NCI-H460 (cell line): ENCODE measurements around the gene SIRPG. TPM values are rescaled to one million over a fixed set of nuclear protein-coding genes. Genes with fewer than 3 reads are reported as not detected.
"Not testable (repeated sequence)": the region's sequence is repeated elsewhere in the genome, so short reads cannot be mapped to it uniquely, and the experiment has no call there.

Experiments used
- DNase-seq: peaks from one replicate; pipeline ENCODE4 v3.0.0-alpha.2; 2016; ENCODE audit warnings: low read depth; ENCODE audit errors: extremely low read depth
- total RNA-seq: library from RNA; depleted of rRNA; stranded (reverse); fragments of >200 nt; shearing (Covaris generic); gene quantifications from 2 replicates; pipeline ENCODE4 v1.2.3, GENCODE V29; 2014

The SIRPG gene
- total RNA-seq, 1 experiment from 2014 or later: not detected

DNA sequence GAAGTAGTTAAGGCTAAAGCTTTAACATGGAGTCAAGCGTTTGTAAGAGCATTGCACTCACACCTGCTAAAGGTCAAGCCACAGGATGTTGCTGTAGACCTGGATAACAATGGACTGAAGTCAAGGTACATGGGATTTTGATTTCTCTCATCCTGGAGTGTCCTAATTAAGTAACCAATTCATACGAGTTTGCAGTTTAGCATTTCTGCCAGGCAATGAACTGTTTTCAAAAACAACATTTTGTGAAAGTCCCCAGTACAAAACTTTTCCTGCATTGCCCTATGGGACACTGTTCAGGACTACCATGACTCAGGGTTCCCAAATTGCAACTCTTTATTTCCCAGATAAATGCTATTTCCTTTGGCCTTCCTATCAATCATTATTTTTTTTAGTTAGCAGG lies 20.4 kb downstream of the SIRPG start:
- DNase-seq: no peak

DNA sequence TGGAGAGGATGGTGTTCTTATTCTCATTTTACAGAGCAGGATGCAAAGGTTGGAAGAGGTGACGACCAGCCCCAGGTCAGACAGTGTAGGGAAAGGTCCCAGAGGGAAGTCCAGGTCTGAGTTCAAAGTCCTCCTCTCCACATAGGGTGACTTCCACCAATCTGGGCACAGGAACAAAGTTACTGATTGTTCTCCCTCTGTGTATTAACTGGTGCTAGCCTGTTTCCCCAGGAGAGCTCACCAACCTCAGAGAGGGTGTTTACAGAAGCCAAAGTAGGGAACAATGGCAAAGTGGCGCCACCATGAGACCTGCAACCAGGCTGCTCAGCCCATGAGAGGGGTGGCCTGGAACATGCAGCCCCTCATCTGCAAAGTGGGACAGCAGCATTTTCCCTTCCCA lies 21.0 kb downstream of the SIRPG start:
- DNase-seq: no peak

DNA sequence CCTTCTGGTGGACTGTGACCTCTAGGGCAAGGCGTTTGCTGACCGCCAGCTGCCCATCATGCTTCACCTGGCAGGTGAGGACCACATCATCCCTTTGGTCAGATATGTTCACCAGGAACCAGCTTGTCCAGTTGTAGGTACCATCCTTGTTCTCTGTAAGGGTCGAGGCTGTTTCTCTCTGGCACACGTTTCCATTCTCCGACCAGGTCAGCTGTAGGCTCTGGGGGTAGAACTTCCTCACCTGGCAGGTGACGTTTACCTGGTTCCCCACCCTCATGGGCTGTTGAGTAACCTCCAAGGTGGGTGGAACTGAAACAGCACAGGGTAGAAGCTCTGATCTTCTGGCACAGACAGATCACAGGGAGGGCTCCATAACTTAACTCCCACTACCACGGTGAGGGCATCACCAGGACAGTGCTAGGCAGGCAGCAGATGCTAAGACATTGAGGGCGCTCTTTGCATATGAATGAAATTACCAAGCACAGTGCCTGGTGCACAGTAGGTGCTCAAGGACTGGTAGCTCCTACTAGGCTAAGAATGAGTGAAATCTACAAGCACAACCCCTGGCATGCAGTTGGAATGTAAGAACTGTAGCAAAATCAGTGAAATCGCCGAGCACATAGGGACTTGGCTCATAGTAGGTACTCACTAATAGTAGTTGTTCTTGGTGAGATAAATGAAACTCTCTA lies 22.1 kb downstream of the SIRPG start:
- no peak for DNase-seq

DNA sequence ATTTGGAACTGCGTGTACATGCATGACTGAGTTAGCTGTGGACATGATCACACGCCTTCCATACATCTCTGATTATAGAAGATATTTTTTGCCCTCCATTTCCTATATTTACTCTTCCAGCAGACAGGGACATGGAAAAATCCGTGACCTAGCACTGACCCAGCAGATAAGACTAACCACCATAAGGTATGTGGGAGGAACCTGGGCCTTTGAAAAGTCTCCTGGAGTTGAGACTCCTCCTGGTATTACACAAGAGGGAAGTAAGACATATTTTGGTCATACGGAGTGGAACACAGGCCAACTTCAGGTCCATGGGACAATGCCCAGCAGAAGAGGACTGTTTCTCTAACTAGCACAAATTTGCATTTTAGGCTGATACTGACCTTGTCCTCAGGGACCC lies 24.0 kb downstream of the SIRPG start:
- no peak for DNase-seq

DNA sequence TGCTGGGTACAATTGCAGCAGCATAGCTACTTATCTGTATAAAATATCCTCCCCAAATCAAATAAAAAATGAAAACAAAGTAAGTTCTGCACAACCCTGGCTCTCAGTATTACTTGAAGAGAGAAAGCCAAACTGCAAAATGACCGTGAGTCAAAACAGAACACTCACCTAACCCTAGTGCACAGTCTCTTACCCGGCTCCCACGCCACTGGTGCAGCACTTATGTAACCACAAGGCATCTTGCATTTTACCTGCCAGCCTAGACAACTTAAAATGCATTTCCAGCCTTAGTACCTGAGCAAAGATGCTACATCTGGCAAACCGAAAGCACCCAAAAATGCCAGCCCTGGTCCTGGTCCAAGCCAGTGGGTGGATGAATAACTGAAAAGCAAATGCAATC lies 25.4 kb downstream of the SIRPG start:
- no peak for DNase-seq

DNA sequence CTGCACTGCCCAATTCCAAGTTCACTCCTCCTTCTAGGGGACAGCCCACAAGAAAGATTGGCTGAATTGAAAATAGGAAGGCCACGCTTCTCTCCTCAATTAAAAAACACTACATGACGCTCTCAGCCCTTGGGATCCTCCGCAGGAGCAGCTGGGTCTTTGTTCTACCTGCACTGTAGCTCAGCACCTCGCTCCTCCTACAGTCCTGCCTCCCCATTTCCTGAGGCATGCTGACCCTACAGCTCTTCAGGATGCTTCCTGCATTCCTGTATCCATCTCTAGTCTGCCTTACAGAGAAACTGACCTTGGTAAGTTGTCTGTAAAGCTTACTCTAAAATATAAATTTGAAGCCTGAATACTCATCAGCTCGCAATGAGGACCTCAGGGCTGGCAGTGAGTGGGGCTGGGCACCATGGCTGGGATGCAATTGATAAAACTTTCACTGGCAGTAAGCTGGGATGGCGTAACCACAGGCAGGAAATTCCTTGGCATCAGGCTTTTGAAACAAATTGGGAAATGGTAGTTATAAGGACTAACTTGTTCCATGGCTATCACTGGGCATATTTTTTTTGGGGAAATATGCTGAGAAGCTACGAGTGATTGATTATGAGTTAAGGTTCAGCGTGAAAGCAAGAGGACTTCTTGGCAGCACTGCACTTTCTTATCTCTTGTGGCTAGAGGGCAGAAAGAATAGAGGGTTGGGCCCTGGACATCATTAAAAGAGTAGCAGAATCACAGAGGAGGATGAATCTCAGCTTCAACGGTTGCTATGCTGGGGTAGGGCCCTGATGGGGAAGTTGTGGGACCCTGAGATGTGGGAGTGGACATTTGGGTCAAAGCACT lies 26.0 kb downstream of the SIRPG start:
- DNase-seq: no peak

DNA sequence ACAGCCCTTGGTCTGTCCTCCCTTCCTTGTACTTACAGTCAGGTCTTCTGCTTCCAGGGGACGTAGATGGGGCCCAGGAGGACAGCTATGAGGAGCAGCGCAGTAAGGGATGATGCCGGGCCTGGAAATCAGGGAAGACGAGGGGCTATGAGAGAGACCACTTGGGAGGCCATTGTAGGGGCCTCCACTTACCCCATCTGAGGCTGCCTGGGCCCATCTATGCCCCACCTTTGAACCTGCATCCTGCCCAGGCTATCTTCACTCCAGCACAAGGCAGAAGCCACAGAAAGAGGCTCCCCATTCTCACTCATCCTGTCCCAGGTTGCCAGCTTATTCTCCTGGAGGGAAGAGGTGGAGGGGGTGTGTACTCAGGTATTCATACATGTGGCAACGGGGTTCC lies 27.4 kb downstream of the SIRPG start:
- DNase-seq: no peak

DNA sequence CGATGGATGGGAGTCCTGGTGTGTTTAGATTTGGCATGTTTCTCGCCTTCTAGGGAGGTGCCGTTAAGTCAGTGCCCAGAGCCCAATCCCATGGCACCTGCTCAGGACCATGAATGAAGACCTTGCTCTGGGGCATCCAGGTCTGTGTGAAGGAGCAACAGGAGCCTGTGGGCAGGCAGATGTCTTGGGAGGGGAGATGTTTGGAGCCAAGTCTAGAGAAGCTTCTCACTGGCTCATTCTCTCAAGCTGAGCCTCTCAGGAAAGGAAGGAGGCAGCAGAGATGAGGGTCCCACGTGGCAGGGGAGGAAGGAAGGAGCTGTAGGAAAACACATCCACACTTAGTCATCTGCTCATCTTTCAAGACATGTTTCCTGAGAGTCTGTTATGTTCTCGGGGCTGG lies 28.3 kb downstream of the SIRPG start:
- DNase-seq: no peak

DNA sequence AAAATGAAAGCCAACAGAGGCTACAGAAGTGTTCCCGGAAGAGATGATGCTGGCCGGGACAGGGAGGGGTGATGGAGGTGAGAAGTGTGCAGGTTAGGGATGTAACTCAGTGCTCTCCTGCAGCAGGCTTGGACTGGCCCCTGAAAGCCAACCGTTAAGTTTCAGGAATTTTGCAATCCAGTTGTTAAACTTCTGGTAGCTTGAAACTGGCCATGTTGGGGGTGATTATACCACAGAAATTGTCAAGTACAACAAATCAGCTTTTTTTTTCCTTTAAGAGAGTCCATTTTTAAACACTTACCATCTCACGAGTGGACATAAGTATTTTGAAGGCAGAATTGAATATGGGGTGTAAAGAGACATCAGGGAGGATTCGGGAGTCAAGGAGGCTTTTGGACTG lies 29.0 kb downstream of the SIRPG start:
- DNase-seq: no peak

DNA sequence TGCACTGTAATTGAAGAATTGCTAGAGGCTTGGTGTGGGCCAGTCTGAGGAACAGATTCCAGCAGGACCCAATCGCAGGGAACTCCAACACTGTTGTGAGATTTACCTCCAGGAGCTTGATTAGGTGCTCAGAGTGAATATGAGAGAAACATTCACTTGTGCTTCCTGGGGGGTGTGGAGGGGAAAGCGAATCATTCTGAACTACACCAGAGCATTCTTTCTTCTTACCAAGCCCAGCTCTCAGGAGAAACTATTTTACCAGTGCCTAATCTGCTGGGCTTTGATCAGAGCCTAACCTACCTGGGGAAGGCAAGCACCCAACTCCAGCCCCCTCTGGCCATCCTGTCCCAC lies 30.4 kb downstream of the SIRPG start:
- DNase-seq: no peak

DNA sequence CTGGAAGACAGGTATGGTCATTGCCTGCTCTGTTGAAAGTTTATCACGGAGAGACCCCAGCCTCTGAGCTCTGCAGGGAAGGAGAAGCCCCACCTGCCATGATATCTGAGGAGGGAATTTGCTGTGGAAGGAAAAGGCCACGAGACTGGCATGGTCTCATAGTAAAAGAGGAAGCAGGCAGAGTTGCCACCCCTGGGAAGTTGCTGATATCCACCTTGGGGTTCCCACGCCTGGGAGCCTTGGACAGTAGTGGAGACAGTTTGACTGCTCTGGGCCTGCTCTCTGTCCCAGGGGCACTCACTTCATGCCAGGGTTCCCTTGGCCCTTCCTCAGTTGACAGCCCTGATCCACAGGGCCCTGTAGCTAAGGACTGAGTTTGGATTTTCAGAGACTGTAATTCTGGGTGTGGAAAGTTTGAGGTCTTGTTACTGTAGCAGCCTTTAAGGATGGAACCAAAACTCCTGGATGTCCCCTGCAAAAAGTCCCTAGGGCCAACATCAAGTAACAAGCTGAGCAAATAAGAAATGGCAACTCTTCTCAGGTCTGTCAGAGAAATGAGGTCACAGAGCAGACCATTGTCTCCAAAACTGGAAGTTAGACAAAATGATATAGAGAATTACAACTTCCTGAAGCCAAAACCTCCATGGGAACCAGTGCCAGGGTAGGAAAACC lies 30.9 kb downstream of the SIRPG start:
- no peak for DNase-seq

DNA sequence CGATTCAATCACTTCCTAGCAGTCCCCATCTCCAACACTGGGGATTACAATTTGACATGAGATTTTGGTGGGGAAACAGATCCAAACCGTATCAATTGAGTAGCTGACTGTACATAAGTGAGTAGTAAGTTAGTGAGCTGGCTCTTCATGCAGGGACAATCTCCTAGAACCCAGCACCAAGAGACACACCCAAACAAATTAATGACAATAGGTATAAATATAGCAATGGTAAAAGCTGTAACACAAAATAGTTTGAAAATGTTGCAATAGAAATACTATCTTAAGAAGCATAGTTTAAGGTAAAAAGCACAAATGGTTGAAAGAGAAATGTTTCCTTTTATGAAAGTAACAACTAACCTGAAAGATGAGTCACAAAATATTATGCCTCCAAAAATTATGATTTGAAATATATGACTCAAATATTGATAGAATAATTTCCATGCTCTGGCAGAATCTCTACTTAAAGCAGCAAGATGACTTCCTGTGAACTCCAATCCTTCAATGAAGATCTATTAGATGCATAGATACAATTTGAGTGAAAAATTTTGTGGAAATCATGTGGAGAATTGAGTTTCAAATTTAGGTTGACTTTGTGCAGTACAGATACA lies 32.4 kb downstream of the SIRPG start:
- no peak for DNase-seq

DNA sequence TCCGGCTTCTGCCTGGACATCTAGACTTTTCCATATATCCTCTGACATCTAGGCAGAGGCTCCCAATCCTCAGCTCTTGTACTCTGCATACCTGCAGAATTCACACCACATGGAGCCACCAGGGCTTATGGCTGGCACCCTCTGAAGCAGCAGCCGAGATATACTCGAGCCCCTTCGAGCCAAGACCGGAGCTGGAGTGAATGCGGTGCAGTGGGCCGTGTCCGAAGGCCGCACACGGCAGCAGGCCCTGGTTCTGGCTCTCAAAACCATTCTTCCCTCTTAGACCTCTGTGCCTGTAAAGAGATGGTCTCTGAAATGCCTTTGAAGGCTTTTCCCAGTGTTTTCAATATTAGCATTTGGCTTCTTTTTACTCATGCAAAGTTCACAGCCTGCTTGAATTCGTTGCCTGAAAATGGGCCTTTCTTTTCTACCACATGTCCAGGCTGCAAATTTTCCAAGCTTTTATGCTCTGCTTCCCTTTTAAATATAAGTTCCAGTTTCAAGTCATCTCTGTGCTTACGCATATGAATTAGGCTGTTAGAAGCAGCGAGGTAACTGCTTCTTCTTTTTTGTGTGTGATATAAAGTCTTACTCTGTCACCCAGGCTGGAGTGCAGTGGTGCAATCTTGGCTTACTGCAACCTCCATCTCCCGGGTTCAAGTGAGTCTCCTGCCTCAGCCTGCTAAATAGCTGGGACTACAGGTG lies 33.9 kb downstream of the SIRPG start:
- no peak for DNase-seq

DNA sequence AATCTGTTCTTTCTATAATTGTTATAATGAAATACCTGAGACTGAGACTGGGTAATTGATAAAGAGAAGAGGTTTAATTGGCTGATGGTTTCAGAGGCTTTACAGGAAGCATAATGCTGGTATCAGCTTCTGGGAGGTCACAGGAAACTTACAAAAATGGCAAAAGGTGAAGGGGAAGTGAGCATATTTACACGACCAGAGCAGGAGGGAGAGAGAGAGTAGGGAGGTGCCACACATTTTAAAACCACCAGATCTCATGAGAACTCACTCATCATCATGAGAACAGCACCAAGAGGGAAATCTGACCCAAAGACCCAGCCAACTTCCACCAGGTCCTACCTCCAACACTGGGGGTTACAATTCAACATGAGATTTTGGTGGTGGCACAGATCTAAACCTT lies 35.1 kb downstream of the SIRPG start:
- DNase-seq: no peak

DNA sequence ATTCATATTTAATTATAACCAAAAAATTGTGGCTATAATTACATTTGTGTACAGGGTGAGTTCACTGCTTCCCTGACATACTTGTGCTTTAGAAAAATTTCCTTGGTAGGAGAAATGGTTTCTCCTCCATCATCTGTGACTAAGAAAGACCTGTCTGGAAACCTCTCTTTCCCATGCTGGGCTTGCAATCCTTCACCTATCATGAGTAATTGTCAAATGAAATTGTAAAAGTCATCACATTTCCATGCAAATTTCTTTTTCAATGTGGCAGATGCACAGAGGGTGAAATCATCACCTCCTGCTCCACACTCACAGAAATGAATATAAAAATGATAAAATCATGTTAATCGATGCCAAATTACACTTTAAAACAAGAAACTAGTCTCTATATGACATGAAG lies 36.3 kb downstream of the SIRPG start:
- no peak for DNase-seq

DNA sequence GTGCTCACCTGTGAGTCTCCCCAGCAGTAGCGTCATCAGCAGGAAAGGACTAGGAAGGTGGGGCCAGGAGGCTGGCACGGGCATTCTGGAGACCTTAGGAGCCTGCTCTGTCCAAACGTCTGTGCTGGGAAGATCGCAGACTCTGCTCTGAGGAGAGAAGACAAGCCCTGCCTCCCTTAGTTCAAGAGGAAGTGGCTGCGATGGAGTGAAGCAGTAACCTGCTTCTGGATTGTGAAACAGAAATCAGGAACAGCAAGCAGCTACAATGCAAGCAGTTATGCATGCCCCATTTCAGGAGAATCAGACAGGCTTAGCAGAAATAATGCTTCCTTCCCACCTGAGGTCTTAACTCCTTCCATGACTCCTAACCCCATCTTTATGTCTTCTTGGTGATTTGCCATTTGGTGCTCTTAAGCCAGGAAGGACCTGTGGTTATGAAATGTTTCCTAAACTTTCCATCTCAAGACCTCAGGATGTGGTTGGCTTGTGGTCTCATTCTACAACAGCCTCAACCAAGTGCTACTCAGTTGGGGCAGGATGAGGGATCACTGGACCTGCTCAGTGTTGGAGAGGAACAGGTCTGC lies 37.6 kb downstream of the SIRPG start, which contains the start of gene SIRPB1:
Gene SIRPB1, minus strand, starts transcription at position 149 of the 584 bp plus-strand sequence. Its CDS starts 65 bp downstream, at position 84.
- DNase-seq: no peak

DNA sequence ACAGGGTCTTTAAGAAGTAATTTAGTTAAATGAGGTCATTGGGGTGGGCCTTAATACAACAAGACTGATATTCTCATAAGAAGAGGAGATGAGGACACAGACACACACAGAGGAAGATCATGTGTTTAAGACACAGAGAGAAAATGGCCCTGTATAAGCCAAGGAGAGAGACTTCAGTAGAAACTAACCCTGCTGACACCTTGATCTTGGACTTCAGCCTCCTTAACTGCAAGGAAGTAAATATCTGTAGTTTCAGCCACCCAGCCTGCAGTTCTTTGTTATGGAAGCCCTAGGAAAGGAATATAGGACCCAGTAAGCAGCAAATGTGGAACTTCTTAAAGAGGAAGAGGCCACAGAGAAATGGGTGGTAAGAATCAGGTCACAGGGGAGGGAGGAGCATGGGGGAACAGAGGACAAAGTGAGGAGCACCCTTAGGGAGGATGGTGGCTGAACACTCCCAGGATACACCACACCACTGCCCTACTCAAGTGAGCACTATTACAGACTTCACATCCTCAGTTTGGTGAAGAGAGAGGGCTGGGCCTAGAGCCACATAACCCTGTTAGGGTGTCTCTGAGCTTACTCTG lies 38.5 kb downstream of the SIRPG start:
- DNase-seq: no peak

DNA sequence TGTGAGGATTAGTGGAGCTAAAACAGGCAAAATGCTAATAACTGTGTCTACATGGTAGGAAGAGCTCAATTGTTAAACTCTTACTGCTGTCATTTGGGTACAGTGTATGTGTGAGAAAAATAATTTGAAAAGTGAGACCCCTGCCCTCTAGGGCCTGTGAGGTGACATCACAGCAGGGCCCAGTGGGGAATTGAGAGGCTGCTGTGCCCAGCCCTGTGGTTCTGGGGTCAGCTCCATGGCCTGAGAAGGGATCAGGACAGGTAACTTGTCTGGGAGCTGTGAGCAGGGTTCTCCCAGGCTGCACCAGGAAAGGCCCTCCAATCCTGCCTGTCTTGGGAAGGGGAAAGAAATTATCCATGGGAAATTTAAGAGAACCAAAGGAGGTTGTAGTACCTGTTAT lies 39.1 kb downstream of the SIRPG start:
- DNase-seq: no peak

DNA sequence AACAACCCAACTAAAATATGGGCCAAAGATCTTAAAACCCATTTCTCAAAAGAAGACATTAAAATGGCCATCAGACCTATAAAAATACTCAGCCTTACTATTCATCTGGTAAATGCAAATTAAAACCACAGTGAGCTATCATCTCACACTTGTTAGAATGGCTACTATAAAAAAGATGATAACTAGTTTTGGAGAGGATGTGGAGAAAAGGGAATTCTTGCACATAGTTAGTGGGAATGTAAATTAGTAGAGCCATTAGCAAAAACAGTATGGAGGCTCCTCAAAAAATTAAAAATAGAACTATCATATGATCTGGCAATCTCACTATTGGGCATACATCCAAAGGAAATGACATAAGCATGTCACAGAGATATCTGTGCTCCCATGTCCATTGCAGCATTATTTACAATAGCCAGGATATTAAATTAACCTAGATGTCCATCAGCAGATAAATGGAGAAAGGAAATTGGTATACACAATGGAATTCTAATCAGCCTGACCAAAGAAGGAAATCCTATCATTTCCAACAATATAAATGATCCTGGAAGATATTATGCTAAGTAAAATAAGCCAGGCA lies 40.6 kb downstream of the SIRPG start:
- no peak for DNase-seq

DNA sequence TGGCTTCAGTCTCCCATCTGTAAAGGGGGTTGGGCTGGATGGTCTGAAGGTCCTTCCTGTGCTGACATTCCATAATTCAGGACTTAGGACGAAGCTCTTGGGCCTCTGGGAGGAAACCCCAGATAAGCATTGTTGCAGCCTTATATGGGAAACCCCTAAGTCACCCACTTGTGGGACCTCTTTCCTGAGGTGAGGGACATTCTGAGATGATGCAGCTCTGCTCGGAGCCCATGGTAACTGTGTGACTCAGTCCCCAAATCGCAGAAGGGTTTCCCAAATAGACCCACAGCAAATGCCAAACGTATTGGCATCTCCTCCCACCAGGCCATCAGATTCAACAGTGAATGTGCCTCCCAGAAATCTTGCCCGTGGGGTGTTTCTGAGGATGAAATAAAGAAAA lies 47.2 kb downstream of the SIRPG start:
- DNase-seq: not testable (repeated sequence)
